NT2/D1 (cell line): ENCODE data around the gene TBPL1.

ENCODE experiments used
- SUZ12 ChIP-seq: IDR thresholded peaks from 2 replicates; pipeline ENCODE4 v1.6.1; 2011; ENCODE audit not compliant: insufficient read length, insufficient read depth; ENCODE audit errors: extremely low read depth
- YY1 ChIP-seq: IDR thresholded peaks from 2 replicates; pipeline ENCODE4 v1.6.1; 2011; ENCODE audit not compliant: insufficient read length, insufficient read depth

- TF ChIP-seq SUZ12, result no peak
- TF ChIP-seq YY1, result no peak
Observed at GRCh38 chr6:134020071-134020470, 67.0 kb downstream of the TBPL1 start.
